A673 (cell line): ENCODE data around the gene PFDN2. TPM values are rescaled to one million over a fixed set of nuclear protein-coding genes. Genes with fewer than 3 reads are reported as not detected.

Experiments
- BruUV-seq: library from RNA; stranded (reverse); fragments of 400-500 nt; replicated peaks from 2 replicates; lab custom pipeline; 2021; lab: Mats Ljungman, UMichigan
- CTCF ChIA-PET: fragments of 300-600 bp; sonication (Branson Sonifier 250); formaldehyde crosslinking; loops from one replicate; lab custom pipeline; 2022; ENCODE audit warnings: antibody characterized with exemption; lab: Charles Lee
- POLR2A ChIA-PET: fragments of 300-600 bp; sonication (Branson Sonifier 250); formaldehyde crosslinking; loops from one replicate; lab custom pipeline; 2022; ENCODE audit warnings: antibody characterized with exemption; ENCODE audit not compliant: low non-redundant PET; lab: Charles Lee
- DNase-seq: peaks from one replicate; pipeline ENCODE4 v3.0.0-alpha.2; 2015; ENCODE audit warnings: low spot score
- H3K27ac ChIP-seq: fragments of 200-600 bp; sonication (generic); 2 replicates; pipeline ENCODE4 v1.5.1; 2016; ENCODE audit warnings: mixed run types, low read depth, mild to moderate bottlenecking, mixed read lengths, antibody characterized with exemption, low read length; ENCODE audit not compliant: poor library complexity, severe bottlenecking
- H3K27me3 ChIP-seq: fragments of 200-600 bp; sonication (generic); replicated peaks from 2 replicates; pipeline ENCODE4 v1.6.1; 2017; ENCODE audit warnings: mixed run types, low read depth, mild to moderate bottlenecking, mixed read lengths, antibody characterized with exemption, low read length; ENCODE audit not compliant: insufficient read depth, poor library complexity
- H3K36me3 ChIP-seq: fragments of 200-600 bp; sonication (generic); 2 replicates; pipeline ENCODE4 v1.6.1; 2016; ENCODE audit warnings: mixed run types, mild to moderate bottlenecking, mixed read lengths, antibody characterized with exemption, low read length; ENCODE audit not compliant: insufficient read depth, poor library complexity, severe bottlenecking
- H3K4me1 ChIP-seq: fragments of 200-600 bp; sonication (generic); 2 replicates; pipeline ENCODE4 v1.6.1; 2017; ENCODE audit warnings: mixed run types, mild to moderate bottlenecking, mixed read lengths, antibody characterized with exemption, low read length; ENCODE audit not compliant: insufficient read depth, poor library complexity, severe bottlenecking
- H3K4me3 ChIP-seq: fragments of 200-600 bp; sonication (generic); 2 replicates; pipeline ENCODE4 v1.5.1; 2016; ENCODE audit warnings: low read depth, mixed run types, mild to moderate bottlenecking, mixed read lengths, low read length; ENCODE audit not compliant: poor library complexity, severe bottlenecking
- H3K9me3 ChIP-seq: fragments of 200-600 bp; sonication (generic); 2 replicates; pipeline ENCODE4 v1.6.1; 2016; ENCODE audit warnings: mixed run types, low read depth, mild to moderate bottlenecking, mixed read lengths, antibody characterized with exemption, low read length; ENCODE audit not compliant: poor library complexity, severe bottlenecking
- EZH2 ChIP-seq: fragments of 200-600 bp; sonication (generic); IDR thresholded peaks from 2 replicates; pipeline ENCODE4 v1.6.1; 2017; ENCODE audit warnings: borderline replicate concordance, low read depth, mild to moderate bottlenecking, mixed read lengths, antibody characterized with exemption, low read length; ENCODE audit not compliant: poor library complexity, severe bottlenecking
- intact Hi-C: fragments of 100-400 bp; cut with micrococcal nuclease; formaldehyde crosslinking; loops from one replicate; pipeline ENCODE4 v1.10.0; 2022; ENCODE audit not compliant: unreplicated experiment
- total RNA-seq: library from RNA; stranded (reverse); gene quantifications from 2 replicates; pipeline ENCODE4 v1.2.3, GENCODE V29; 2021
- TF ChIP-seq, protein P1 (sequence below): fragments of 300-800, 200-600 bp; sonication (generic); conservative IDR thresholded peaks from 2 replicates; pipeline ENCODE4 v1.5.1; 2017; ENCODE audit warnings: low read depth, mild to moderate bottlenecking, antibody characterized with exemption, low read length, moderate library complexity, mixed read lengths

The PFDN2 gene
- total RNA-seq, 1 experiment from 2014 or later: 131 TPM

DNA sequence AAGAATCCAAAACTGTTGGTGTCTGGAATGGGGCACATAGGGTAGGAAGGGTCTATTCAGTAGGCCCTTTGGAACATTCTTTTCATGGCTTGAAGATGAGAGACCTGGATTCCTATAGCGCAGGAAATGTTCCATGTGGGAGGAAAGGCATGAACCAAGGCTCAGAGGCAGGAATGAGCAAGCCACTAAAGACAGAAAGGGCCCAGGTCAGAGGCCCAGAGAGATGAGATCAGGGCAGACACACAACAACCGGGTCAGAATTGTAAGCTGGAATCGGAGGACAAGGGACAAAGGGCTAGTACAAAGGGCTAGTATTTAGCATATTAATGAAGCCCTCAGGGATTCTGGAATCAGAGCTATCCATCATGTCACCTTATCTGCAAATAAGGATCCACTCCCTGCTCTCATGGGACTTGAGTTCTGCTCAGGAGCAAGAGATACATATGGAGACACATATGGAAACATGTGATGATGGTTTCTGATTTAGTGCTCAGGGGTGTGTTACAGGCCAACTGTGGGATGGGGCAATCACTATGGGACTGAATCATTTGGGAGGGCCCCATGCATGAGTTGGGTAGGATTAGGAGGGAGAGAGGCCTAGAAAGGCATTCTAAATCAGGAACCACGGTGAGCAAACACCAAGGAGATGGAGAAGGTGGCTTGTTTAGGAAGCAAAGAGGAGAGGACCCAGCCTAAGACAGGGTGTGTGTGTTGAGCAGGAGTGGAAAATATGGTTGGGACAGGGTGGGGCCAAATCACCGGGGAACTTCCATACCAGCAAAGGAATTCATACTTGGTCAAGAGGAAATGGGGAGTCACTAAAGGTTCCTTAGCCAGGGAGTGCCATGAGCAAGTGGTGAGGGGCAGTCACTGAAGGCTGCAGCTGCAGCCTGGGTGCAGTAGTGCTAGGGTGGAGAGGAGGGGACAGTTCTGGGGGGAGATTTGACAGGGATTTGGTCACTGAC is 37.1 kb downstream of the PFDN2 start:
- BruUV-seq: no TSS peak
- Histone ChIP-seq H3K4me1 (no peaks in the 10 kb centered on the region), H3K9me3 (no peaks in the 10 kb centered on the region), H3K27me3 (no peaks in the 10 kb centered on the region), H3K36me3 (no peaks in the 10 kb centered on the region), H3K27ac (no peak overlapping the region), H3K4me3 (no peak overlapping the region)
- intact Hi-C loops: no loop called here
- no peak for TF ChIP-seq EZH2
- TF ChIP-seq, protein P1, sequence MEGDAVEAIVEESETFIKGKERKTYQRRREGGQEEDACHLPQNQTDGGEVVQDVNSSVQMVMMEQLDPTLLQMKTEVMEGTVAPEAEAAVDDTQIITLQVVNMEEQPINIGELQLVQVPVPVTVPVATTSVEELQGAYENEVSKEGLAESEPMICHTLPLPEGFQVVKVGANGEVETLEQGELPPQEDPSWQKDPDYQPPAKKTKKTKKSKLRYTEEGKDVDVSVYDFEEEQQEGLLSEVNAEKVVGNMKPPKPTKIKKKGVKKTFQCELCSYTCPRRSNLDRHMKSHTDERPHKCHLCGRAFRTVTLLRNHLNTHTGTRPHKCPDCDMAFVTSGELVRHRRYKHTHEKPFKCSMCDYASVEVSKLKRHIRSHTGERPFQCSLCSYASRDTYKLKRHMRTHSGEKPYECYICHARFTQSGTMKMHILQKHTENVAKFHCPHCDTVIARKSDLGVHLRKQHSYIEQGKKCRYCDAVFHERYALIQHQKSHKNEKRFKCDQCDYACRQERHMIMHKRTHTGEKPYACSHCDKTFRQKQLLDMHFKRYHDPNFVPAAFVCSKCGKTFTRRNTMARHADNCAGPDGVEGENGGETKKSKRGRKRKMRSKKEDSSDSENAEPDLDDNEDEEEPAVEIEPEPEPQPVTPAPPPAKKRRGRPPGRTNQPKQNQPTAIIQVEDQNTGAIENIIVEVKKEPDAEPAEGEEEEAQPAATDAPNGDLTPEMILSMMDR: no peak
- ChIA-PET CTCF (no interaction called here), POLR2A (no interaction called here)
- DNase-seq: no peak

DNA sequence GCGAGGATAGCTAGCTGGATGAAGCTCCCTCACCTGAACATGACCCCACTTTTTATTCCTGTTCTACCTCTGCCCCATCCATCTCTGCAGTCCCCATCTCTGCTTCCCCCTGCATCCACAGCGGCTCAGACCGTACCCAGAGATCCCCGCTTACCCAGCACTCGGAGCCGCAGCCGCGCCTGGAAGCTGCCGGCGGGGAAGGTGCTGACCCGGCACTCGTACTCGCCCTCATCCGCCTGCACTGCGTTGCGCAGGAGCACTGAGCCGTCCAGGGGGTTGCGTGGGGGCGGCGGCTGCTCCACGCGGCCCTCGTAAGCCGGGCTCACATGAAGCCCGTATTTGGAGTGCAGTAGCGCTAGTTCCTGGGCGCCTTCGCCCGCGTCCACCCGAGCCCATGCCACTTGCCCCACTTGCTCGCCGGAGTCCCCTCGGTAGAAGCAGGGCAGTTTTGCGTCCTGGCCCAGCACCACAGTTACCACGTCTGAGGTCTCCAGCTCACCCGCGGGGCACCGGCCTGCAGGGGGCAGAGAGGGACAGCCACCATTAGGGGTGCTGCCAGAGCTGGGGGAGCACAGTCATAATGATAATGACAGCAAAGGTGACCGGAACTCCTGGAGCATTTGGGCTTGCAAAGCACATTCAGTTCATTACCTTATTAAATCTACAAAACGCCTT is 38.3 kb downstream of the PFDN2 start:
- no peak for DNase-seq
- TF ChIP-seq, protein P1: no peak
- no peak for TF ChIP-seq EZH2
- Histone ChIP-seq H3K36me3 (no peaks in the 10 kb centered on the region), H3K4me3 (no peak overlapping the region), H3K27ac (no peak overlapping the region), H3K4me1 (no peaks in the 10 kb centered on the region), H3K9me3 (no peaks in the 10 kb centered on the region), H3K27me3 (no peaks in the 10 kb centered on the region)
- ChIA-PET CTCF (no interaction called here), POLR2A (no interaction called here)
- intact Hi-C loops: no loop called here
- BruUV-seq: no TSS peak

DNA sequence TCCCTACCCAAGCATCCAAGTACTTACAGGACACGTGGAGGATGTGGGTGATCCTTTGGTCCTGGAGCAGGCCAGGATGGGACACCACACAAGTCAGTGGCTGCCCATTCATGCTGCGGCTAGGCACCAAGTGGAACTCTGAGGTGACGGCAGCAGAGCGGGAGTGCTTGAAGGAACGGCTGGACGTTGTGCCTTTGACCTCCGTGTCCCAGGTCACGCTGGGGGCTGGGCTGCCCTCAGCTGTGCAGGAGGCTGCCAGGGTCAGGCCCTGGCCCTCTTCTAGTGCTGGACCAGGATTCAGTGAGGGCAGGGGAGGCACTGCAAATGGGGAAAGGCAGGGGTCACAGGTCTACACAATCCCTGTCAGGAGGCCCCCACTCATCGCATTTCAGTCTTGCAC is 40.4 kb downstream of the PFDN2 start:
- CTCF ChIA-PET: no interaction called here
- no TSS peak for BruUV-seq
- intact Hi-C loops: no loop called here
- Histone ChIP-seq H3K4me1 (no peaks in the 10 kb centered on the region), H3K4me3 (no peak overlapping the region), H3K9me3 (no peaks in the 10 kb centered on the region), H3K27me3 (no peaks in the 10 kb centered on the region), H3K27ac (no peak overlapping the region), H3K36me3 (no peaks in the 10 kb centered on the region)
- DNase-seq: no peak
- POLR2A ChIA-PET: no interaction called here
- TF ChIP-seq, protein P1: no peak
- TF ChIP-seq EZH2: no peak
